Posterior vena cava (tissue), 2 donors: ENCODE measurements around the gene DLX5. TPM values are rescaled to one million over a fixed set of nuclear protein-coding genes. Genes with fewer than 3 reads are reported as not detected.

ENCODE experiments used
- total RNA-seq, 2 donors: library from RNA; stranded (reverse); fragmentation: NEBNext Ultra II Directional; extraction: Animal tissue kit (Norgen Biotek cat#: 25700); gene quantifications; one replicate each; pipeline ENCODE4 v1.2.1, GENCODE V29; 2021
- donor health status: DM: yes; HTN: yes; CAD: no.
- donor health status: DM: yes; HTN: yes; CAD: no.

The DLX5 gene
- total RNA-seq, 2 donors from 2014 or later: 4.8 to 4.9 TPM

Other genes starting within 250 kb of the DLX5 start
- gene DLX6, start 19.3 kb downstream of the DLX5 start, total RNA-seq: 1 to 10 TPM; 1.5 to 2.0 TPM
- 10 to 100 TPM; 12.7 to 14.2 TPM for gene SDHAF3, start 92.9 kb upstream of the DLX5 start, total RNA-seq